Measurements from ENCODE around the gene RCBTB1. TPM values are rescaled to one million over a fixed set of nuclear protein-coding genes. Genes with fewer than 3 reads are reported as not detected.

RCBTB1 gene
- total and polyA plus RNA-seq, 10 of the 15 experiments (the other 5 are each of a cell fraction or from before 2014, with no cell fraction given) = 5.1 to 13.5 (median 11.2) TPM

- TF ChIP-seq CTCF (IDR thresholded peaks at IDR 0.05 in 2 of 3, conservative IDR thresholded peaks at IDR 0.05 in 1 of 3; ENCODE audit: control insufficient read depth in 2 of 3, extremely low read depth in 1 of 3, insufficient read depth in 1 of 3, low read depth in 3 of 3, low read length in 3 of 3) (no peak), RAD51 (IDR thresholded peaks at IDR 0.05) (peak; percentile 14; the same call in 1 of the 2 replicates), POLR2A (IDR thresholded peaks at IDR 0.05; ENCODE audit: low read depth, low read length) (no peak), HSF1 (IDR thresholded peaks at IDR 0.05; ENCODE audit: low read depth, low read length) (no peak), EP300 (IDR thresholded peaks at IDR 0.05; ENCODE audit: borderline replicate concordance in 1 of 2, control insufficient read depth in 1 of 2, low read depth in 2 of 2, low read length in 2 of 2) (no peak), SMARCA5 (IDR thresholded peaks at IDR 0.05) (no peak), IKZF1 (conservative IDR thresholded peaks at IDR 0.05) (peak; percentile 86), ZNF622 (IDR thresholded peaks at IDR 0.05) (no peak), BCL11A (IDR thresholded peaks at IDR 0.05; ENCODE audit: low read depth, low read length) (peak; percentile 75)
- TF ChIP-seq, protein P1, sequence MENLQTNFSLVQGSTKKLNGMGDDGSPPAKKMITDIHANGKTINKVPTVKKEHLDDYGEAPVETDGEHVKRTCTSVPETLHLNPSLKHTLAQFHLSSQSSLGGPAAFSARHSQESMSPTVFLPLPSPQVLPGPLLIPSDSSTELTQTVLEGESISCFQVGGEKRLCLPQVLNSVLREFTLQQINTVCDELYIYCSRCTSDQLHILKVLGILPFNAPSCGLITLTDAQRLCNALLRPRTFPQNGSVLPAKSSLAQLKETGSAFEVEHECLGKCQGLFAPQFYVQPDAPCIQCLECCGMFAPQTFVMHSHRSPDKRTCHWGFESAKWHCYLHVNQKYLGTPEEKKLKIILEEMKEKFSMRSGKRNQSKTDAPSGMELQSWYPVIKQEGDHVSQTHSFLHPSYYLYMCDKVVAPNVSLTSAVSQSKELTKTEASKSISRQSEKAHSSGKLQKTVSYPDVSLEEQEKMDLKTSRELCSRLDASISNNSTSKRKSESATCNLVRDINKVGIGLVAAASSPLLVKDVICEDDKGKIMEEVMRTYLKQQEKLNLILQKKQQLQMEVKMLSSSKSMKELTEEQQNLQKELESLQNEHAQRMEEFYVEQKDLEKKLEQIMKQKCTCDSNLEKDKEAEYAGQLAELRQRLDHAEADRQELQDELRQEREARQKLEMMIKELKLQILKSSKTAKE (IDR thresholded peaks at IDR 0.05; ENCODE audit: low read depth, poor library complexity, severe bottlenecking) = peak; percentile 19
- TF ChIP-seq, protein P2, sequence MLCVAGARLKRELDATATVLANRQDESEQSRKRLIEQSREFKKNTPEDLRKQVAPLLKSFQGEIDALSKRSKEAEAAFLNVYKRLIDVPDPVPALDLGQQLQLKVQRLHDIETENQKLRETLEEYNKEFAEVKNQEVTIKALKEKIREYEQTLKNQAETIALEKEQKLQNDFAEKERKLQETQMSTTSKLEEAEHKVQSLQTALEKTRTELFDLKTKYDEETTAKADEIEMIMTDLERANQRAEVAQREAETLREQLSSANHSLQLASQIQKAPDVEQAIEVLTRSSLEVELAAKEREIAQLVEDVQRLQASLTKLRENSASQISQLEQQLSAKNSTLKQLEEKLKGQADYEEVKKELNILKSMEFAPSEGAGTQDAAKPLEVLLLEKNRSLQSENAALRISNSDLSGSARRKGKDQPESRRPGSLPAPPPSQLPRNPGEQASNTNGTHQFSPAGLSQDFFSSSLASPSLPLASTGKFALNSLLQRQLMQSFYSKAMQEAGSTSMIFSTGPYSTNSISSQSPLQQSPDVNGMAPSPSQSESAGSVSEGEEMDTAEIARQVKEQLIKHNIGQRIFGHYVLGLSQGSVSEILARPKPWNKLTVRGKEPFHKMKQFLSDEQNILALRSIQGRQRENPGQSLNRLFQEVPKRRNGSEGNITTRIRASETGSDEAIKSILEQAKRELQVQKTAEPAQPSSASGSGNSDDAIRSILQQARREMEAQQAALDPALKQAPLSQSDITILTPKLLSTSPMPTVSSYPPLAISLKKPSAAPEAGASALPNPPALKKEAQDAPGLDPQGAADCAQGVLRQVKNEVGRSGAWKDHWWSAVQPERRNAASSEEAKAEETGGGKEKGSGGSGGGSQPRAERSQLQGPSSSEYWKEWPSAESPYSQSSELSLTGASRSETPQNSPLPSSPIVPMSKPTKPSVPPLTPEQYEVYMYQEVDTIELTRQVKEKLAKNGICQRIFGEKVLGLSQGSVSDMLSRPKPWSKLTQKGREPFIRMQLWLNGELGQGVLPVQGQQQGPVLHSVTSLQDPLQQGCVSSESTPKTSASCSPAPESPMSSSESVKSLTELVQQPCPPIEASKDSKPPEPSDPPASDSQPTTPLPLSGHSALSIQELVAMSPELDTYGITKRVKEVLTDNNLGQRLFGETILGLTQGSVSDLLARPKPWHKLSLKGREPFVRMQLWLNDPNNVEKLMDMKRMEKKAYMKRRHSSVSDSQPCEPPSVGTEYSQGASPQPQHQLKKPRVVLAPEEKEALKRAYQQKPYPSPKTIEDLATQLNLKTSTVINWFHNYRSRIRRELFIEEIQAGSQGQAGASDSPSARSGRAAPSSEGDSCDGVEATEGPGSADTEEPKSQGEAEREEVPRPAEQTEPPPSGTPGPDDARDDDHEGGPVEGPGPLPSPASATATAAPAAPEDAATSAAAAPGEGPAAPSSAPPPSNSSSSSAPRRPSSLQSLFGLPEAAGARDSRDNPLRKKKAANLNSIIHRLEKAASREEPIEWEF (IDR thresholded peaks at IDR 0.05; ENCODE audit: insufficient replicate concordance, low read depth, low read length) = no peak
- TF ChIP-seq, protein P3, sequence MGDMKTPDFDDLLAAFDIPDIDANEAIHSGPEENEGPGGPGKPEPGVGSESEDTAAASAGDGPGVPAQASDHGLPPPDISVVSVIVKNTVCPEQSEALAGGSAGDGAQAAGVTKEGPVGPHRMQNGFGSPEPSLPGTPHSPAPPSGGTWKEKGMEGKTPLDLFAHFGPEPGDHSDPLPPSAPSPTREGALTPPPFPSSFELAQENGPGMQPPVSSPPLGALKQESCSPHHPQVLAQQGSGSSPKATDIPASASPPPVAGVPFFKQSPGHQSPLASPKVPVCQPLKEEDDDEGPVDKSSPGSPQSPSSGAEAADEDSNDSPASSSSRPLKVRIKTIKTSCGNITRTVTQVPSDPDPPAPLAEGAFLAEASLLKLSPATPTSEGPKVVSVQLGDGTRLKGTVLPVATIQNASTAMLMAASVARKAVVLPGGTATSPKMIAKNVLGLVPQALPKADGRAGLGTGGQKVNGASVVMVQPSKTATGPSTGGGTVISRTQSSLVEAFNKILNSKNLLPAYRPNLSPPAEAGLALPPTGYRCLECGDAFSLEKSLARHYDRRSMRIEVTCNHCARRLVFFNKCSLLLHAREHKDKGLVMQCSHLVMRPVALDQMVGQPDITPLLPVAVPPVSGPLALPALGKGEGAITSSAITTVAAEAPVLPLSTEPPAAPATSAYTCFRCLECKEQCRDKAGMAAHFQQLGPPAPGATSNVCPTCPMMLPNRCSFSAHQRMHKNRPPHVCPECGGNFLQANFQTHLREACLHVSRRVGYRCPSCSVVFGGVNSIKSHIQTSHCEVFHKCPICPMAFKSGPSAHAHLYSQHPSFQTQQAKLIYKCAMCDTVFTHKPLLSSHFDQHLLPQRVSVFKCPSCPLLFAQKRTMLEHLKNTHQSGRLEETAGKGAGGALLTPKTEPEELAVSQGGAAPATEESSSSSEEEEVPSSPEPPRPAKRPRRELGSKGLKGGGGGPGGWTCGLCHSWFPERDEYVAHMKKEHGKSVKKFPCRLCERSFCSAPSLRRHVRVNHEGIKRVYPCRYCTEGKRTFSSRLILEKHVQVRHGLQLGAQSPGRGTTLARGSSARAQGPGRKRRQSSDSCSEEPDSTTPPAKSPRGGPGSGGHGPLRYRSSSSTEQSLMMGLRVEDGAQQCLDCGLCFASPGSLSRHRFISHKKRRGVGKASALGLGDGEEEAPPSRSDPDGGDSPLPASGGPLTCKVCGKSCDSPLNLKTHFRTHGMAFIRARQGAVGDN (IDR thresholded peaks at IDR 0.05) = no peak
Observed at GRCh38 chr13:49571299-49572240, 13.8 kb downstream of the RCBTB1 start (continued).

All from GM12878 (cell line).